Epithelial cell of proximal tubule (primary cell): ENCODE data around the gene DNM2. TPM values are rescaled to one million over a fixed set of nuclear protein-coding genes. Genes with fewer than 3 reads are reported as not detected.
A peak's percentile ranks its signal among the peaks of the same experiment; 100 is the strongest.

ENCODE experiments used
- DNase-seq: peaks from one replicate; pipeline ENCODE4 v3.0.0-alpha.2; 2011; ENCODE audit warnings: low read depth
- H3K4me3 ChIP-seq: 2 replicates; pipeline ENCODE4 v1.5.1; 2011; ENCODE audit warnings: low read depth, mild to moderate bottlenecking, low read length
- total RNA-seq: library from RNA; depleted of rRNA; stranded (reverse); fragments of >200 nt; gene quantifications from 2 replicates; pipeline ENCODE4 v1.2.3, GENCODE V29; 2015
- TF ChIP-seq, protein P1 (sequence below): conservative IDR thresholded peaks from 2 replicates; pipeline ENCODE4 v1.5.1; 2012; ENCODE audit warnings: low read depth, mild to moderate bottlenecking, low read length

The DNM2 gene
- total RNA-seq, 1 donor from 2014 or later: 94.5 TPM

DNA sequence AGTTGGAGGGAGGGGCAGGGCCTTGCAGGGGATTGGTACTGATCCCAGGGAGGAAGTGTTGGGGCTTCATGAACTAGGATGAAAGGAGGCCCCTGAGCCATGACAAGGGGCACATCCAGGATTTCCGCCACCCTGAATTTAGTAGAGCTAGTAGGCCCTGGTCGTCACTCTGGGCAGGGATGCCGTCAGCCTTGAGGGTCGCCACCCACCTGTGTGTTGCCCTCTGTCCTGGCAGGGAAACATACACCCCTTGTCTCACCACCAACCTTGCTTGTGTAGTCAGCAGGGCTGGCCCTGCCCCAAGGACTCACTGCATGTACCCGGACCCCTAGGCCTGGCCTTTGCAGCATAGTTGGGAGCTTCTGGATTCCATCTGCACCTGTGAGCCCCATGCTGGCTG lies 26.0 kb upstream of the DNM2 start:
- TF ChIP-seq, protein P1, sequence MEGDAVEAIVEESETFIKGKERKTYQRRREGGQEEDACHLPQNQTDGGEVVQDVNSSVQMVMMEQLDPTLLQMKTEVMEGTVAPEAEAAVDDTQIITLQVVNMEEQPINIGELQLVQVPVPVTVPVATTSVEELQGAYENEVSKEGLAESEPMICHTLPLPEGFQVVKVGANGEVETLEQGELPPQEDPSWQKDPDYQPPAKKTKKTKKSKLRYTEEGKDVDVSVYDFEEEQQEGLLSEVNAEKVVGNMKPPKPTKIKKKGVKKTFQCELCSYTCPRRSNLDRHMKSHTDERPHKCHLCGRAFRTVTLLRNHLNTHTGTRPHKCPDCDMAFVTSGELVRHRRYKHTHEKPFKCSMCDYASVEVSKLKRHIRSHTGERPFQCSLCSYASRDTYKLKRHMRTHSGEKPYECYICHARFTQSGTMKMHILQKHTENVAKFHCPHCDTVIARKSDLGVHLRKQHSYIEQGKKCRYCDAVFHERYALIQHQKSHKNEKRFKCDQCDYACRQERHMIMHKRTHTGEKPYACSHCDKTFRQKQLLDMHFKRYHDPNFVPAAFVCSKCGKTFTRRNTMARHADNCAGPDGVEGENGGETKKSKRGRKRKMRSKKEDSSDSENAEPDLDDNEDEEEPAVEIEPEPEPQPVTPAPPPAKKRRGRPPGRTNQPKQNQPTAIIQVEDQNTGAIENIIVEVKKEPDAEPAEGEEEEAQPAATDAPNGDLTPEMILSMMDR: no peak
- no peak overlapping the region for H3K4me3 ChIP-seq
- DNase-seq: no peak

DNA sequence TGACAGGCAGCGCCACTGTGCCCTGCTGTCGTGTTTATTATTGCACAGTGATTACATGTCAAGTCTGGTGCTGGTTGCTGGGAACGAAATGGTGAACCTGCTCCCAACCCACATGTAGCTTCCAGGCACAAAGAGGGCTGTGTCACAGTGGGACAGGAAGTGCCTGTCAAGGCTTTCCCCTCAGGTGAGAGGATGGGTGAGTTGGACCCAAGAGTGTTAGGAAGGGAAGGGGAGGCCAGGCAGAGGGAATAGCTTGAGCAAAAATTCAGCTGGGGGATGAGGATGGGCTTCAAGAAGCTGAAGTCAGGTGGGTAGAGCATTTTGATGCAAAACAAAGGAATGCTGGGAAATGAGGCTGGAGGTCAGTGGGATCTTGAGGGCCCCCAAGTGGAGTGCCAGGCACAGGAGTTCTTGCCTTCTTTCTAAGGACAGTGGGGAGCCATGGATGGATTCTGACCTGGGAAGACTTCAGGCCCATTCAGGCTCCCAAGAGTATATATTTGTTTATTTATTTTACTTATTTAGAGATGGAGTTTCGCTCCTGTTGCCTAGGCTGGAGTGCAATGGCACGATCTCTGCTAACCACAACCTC lies 25.1 kb upstream of the DNM2 start:
- H3K4me3 ChIP-seq: no peak overlapping the region
- DNase-seq: no peak
- TF ChIP-seq, protein P1: no peak

DNA sequence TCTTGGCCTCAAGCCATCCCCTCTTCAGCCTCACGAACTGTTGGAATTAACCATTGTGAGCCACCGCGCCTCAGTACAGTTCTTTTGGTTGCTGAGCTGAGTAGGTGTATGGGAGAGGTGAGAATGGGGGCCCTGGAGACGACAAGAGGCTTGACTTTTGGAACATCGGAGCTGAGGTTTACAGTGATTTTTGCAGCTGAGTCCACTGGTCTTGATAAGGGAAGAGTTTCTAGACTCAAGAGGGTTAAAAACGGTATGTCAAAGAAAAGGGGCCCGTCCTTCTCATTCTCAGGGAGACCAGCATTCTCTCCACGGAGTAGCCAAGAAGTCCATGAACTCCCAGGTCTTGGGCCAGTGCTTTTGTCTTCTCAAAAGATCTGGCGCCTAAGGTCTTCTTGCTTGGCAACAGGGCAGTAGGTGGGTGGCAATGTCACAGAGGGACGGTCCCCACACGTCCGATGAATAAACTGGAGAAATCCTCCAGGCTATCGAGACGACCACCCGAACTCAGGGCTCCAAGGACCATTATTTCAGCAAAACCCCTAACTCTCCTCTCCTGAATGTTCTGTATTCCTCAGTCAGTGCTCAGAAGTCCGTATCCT lies 23.1 kb upstream of the DNM2 start:
- DNase-seq: no peak
- no peak overlapping the region for H3K4me3 ChIP-seq
- TF ChIP-seq, protein P1: no peak

DNA sequence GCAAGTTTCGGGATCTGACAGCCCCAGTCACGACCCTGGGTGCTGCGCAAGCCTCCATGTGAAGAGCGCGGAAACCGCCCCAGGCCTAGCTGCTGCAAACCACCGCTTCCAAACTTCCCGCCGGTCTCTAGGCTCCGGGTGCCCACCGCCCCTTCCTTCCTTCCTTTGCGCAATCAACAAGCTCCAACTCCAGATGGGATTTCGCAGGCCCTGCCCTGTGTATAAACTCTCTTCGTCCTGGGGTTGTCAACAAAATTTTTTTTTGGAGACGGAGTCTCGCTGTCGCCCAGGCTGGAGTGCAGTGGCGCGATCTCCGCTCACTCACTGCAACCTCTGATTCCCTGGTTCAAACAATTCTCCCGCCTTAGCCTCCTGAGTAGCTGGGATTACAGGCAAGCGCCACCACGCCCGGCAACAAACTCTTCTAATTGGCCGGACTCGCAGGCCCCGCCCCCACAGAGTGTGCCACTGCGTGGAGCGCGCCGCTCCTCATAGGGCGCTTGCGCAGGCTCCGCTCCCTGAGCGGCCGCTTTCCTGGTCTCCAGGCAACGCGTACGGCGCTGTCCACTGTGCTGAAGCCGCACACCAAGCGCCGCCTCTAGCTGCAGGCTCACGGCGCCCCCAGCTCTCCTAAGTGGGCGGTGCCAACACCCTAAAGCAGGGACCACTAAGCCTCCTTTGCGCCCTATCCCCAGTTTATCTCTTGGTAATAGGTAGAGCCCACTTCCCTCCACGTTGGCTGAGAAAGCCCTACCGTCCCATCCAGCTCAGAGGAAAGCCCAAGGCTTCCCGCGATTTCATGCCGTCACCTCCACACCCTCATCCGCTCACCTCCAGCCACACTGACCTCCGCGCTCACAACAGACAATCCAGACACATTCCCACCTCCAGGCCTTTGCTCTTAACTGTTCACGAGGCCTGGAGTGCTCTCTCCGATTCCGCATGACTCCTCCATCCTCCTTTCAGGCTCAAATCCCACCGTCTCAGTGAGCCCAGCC lies 22.2 kb upstream of the DNM2 start:
- DNase-seq: peak; percentile 32
- H3K4me3 ChIP-seq: peak overlapping the region; percentile 38
- TF ChIP-seq, protein P1: no peak

DNA sequence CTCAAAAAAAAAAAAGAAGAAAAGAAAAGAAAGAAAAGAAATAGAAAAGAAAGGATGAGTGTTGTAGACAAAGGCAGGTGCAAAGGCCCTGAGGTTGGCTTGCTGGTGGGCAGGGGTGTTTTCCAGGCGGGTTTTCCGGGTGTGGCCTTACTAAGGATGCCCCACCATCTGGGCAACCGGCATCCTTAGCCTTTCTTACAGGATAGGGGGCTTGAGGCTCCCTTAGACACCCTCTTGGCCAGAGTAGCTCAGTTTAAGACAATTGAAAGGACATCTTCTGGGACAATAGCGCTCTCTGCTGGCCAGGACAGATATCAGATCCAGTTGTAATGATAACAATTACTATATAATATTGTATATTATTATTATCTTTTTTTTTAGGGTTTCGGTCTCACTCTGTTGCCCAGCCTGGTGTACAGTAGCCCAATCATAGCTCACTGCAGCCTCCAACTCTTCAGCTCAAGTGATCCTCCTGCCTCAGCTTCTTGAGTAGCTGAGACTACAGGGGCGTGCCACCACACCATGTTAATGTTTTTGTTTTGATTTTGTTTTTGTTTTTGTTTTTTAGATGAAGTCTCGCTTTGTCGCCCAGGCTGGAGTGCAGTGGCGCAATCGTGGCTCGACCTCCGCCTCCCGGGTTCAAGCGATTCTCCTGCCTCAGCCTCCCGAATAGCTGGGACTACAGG lies 18.1 kb upstream of the DNM2 start:
- no peak for DNase-seq
- H3K4me3 ChIP-seq: no peak overlapping the region
- TF ChIP-seq, protein P1: peak; percentile 71

DNA sequence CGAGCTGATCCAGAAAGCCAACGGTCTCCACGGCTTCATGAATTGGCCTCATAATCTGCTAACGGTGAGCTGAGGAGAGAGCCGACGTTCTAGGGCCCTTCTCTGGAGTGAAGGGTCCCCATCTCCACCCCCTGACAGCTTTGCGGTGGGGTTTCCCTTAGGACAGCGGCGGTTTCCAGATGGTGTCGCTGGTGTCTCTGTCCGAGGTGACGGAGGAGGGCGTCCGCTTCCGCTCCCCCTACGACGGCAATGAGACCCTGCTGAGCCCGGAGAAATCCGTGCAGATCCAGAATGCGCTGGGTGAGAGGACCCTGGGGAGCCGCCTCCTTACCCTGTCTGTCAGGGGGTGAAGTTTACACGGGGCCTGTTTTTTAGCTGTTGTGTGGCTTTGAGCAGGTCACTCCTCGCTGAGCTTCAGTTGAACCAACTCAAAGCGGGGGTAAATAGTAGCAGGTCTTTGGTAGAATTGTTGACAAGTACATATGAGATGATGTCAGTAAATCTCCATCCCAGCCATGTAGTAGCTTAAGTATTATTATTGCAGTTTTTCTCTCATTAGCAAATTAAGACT lies 15.8 kb upstream of the DNM2 start:
- TF ChIP-seq, protein P1: no peak
- peak overlapping the region; percentile 99 for H3K4me3 ChIP-seq
- no peak for DNase-seq
